ENCODE data around the gene GNAQ.

GNAQ gene

GRCh38 chr9:78001946-78002731 is 29.5 kb downstream of the GNAQ start:
- DNase-seq = no peak

- no peak for DNase-seq
Observed at GRCh38 chr9:78000221-78000620, 31.4 kb downstream of the GNAQ start.

GRCh38 chr9:77999231-77999631 is 32.4 kb downstream of the GNAQ start:
- no peak for DNase-seq

- DNase-seq = no peak
Observed at GRCh38 chr9:77997611-77998284, 33.9 kb downstream of the GNAQ start.

GRCh38 chr9:77996696-77997095 is 34.9 kb downstream of the GNAQ start:
- no peak for DNase-seq

- DNase-seq = no peak
Observed at GRCh38 chr9:77991191-77991590, 40.4 kb downstream of the GNAQ start.

- no peak for DNase-seq
Observed at GRCh38 chr9:77989909-77990308, 41.7 kb downstream of the GNAQ start.

GRCh38 chr9:77989458-77989857 is 42.2 kb downstream of the GNAQ start:
- DNase-seq = no peak

- no peak for DNase-seq
Observed at GRCh38 chr9:77988630-77989029, 43.0 kb downstream of the GNAQ start.

- no peak for DNase-seq
Observed at GRCh38 chr9:77987880-77988525, 43.6 kb downstream of the GNAQ start.

GRCh38 chr9:77987081-77987656 is 44.4 kb downstream of the GNAQ start:
- DNase-seq = no peak

- no peak for DNase-seq
Observed at GRCh38 chr9:77985996-77986395, 45.6 kb downstream of the GNAQ start.

- no peak for DNase-seq
Observed at GRCh38 chr9:77983320-77983662, 48.3 kb downstream of the GNAQ start.

- no peak for DNase-seq
Observed at GRCh38 chr9:77982581-77983319, 48.9 kb downstream of the GNAQ start.

- DNase-seq = no peak
Observed at GRCh38 chr9:77981907-77982306, 49.7 kb downstream of the GNAQ start.

GRCh38 chr9:77981332-77981731 is 50.3 kb downstream of the GNAQ start:
- DNase-seq = no peak

- DNase-seq = no peak
Observed at GRCh38 chr9:77980622-77981021, 51.0 kb downstream of the GNAQ start.

GRCh38 chr9:77978086-77978781 is 53.4 kb downstream of the GNAQ start:
- DNase-seq = peak in 1 of 5 donors; percentile 46

- peak in 4 of 5 donors; percentile 17 to 67 (median 25) for DNase-seq
Observed at GRCh38 chr9:77977210-77977611, 54.4 kb downstream of the GNAQ start.

- DNase-seq = no peak
Observed at GRCh38 chr9:77975806-77976205, 55.8 kb downstream of the GNAQ start.

GRCh38 chr9:77975036-77975435 is 56.6 kb downstream of the GNAQ start:
- no peak for DNase-seq

GRCh38 chr9:77974434-77974833 is 57.2 kb downstream of the GNAQ start:
- DNase-seq = no peak
